ENCODE results near the gene CDH16. TPM values are rescaled to one million over a fixed set of nuclear protein-coding genes. Genes with fewer than 3 reads are reported as not detected.

Gene CDH16
- total RNA-seq, 4 donors from 2014 or later: not detected

DNA sequence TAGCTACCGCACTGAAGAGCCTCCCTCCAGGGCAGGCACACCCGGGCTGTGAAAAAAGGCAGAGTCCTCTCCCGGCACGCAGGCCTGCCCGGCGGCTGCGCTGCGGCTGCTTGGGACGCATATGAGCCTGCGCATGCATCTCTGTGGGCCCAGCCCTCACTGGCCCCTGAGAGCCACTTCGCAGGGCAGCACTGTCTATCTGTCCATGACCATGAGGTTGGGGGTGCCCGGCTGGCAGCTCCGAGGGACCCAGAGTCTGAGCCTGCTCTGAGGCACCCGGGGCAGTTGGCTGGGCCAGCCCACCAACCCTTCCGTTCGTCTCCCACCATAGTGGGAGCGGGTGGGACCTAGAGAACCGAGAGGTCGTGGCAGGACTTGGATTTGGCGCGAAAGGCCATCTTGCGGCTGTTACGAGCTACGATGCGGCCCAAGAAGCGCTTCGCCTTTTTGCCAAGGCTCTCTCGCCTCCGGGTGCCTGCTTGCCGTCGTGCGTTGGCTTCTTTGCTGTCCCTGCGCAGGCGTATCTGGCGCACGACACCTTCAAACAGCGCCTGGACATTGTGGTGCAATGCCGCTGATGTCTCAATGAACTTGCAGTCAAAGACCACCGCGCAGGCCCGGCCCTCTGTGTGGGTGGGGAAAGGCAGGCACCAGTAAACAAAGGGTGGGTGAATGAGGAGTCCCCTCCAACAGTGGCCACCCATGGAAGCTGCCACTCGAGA, 3.2 kb upstream of the CDH16 start:
- WGBS, 2 donors (ENCODE audit: low coverage in 1 of 2): 73% methylated on average over 4 of the region's 42 CpGs; no CpG with 5 or more reads in 1 of the 2 donors
- H3K27me3 ChIP-seq: peaks cover 3% of the 10 kb centered on the region
- peaks cover 0 to 8% of the 10 kb centered on the region in 2 donors for H3K36me3 ChIP-seq
- no peak overlapping the region for H3K4me3 ChIP-seq
- H3K27ac ChIP-seq: peak overlapping the region; percentile 48 to 92 (median 84)
- peaks cover 2 to 84% (median 29%) of the 10 kb centered on the region in 3 donors for H3K4me1 ChIP-seq
- no peaks in the 10 kb centered on the region for H3K9me3 ChIP-seq
- TF ChIP-seq POLR2A (IDR thresholded peaks at IDR 0.05) (no peak), POLR2AphosphoS5 (IDR thresholded peaks at IDR 0.05) (no peak), EP300 (IDR thresholded peaks at IDR 0.05) (no peak)
- TF ChIP-seq, protein P1, sequence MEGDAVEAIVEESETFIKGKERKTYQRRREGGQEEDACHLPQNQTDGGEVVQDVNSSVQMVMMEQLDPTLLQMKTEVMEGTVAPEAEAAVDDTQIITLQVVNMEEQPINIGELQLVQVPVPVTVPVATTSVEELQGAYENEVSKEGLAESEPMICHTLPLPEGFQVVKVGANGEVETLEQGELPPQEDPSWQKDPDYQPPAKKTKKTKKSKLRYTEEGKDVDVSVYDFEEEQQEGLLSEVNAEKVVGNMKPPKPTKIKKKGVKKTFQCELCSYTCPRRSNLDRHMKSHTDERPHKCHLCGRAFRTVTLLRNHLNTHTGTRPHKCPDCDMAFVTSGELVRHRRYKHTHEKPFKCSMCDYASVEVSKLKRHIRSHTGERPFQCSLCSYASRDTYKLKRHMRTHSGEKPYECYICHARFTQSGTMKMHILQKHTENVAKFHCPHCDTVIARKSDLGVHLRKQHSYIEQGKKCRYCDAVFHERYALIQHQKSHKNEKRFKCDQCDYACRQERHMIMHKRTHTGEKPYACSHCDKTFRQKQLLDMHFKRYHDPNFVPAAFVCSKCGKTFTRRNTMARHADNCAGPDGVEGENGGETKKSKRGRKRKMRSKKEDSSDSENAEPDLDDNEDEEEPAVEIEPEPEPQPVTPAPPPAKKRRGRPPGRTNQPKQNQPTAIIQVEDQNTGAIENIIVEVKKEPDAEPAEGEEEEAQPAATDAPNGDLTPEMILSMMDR (IDR thresholded peaks at IDR 0.05): no peak
- no peak for ATAC-seq

DNA sequence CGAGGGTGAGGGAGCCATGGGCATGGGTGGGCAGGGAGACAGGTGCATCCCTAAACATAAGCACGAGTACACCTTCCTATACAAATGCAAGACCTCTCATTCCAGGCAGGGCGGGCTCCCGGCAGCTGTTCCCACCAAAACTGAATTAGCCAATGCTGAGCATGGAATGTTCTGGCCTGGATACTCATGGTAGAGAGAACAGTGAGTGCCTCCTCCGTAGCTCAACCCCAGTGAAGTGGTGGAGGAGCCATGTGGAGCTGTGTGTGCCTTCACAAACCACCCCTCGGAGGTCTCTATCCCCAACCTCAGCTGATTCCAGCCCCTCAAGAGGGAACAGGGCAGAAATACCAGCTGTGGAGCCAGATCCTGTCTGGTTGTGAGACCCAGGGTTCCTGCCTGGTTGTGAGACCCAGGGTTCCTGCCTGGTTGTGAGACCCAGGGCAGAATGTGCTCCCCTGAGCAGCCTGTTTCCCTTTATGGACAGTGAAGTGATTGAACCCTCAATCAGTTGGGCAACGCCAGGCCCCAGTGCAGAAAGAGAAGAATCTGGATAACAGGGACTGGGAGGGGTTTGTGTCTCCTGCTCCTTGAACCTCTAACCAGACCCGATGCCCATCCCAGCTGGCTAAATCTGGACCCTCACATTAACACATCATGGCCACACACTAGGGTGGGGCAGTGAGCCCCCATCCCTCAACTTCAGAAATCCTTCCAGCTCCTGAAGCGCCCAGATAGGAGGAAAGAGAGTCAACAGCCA, 2.4 kb upstream of the CDH16 start:
- Histone ChIP-seq H3K27ac (peak overlapping the region; percentile 48 to 92 (median 84)), H3K27me3 (peaks cover 3% of the 10 kb centered on the region), H3K9me3 (no peaks in the 10 kb centered on the region), H3K36me3 (peaks cover 0 to 8% of the 10 kb centered on the region in 2 donors), H3K4me3 (no peak overlapping the region), H3K4me1 (peaks cover 2 to 76% (median 25%) of the 10 kb centered on the region in 3 donors)
- ATAC-seq: peak; percentile 33
- TF ChIP-seq, protein P1 (IDR thresholded peaks at IDR 0.05): no peak
- no peak for TF ChIP-seq POLR2A (IDR thresholded peaks at IDR 0.05)
- TF ChIP-seq POLR2AphosphoS5 (IDR thresholded peaks at IDR 0.05): no peak
- TF ChIP-seq EP300 (IDR thresholded peaks at IDR 0.05): no peak
- WGBS, 2 donors (ENCODE audit: low coverage in 1 of 2): 80 to 82% methylated on average over 2 to 4 of the region's 9 CpGs

DNA sequence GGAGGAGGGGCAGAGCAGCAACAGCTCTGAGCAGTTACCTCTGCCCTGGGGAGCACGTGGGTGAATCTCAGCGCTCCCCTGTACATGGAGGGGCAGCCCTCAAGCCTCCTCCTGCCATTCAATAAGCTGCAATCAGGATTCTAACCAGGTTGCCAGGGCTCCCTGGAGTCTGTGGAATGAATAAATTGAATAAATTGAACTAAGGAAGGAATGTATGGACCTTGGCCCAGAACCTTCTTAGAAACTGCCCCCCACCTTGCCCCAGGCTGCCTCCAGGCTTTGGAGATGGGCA, 1.6 kb upstream of the CDH16 start:
- Histone ChIP-seq H3K27ac (peak overlapping the region in 3 of 4 donors; percentile 81 to 92 (median 87)), H3K4me1 (peaks cover 2 to 67% (median 20%) of the 10 kb centered on the region in 3 donors)
- ATAC-seq: no peak

DNA sequence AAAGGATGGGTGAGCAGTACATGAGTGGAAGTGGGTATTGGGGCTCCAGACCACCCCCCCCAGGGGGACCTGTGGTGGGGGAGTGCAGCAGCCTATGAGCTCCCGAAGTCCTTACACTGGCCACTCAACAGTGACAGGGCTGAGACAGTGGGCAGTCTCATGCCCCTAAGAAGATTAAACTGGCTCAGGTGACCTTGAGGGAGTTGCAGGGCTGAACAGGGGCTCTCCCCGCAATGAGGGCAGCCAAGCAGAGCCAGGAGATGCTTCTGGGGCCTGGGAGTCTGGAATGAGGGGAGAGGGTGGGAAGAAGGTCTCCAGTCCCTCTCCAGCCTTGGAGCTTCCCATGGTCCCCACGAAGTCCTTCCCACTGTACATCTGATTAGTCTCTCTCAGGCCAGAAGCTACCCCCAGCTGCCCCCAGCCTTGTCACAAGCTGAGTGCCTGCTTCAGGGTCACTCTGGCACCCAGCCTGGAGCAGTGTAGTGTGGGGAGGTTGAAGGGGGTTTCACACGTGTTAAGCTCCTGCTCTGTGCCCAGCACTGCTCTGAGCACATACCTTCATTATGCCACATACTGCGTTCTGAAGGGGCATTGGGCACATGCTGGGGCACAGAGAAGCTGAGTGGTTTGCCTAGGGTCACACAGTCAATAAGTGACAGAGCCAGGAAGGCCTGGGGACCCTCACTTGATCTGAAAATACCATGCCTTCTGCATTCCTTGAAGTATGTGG, 1.0 kb upstream of the CDH16 start:
- TF ChIP-seq, protein P1 (IDR thresholded peaks at IDR 0.05): no peak
- TF ChIP-seq EP300 (IDR thresholded peaks at IDR 0.05): no peak
- TF ChIP-seq POLR2A (IDR thresholded peaks at IDR 0.05): no peak
- TF ChIP-seq POLR2AphosphoS5 (IDR thresholded peaks at IDR 0.05): no peak
- H3K36me3 ChIP-seq: peaks cover 0 to 8% of the 10 kb centered on the region in 2 donors
- peaks cover 2 to 62% (median 20%) of the 10 kb centered on the region in 3 donors for H3K4me1 ChIP-seq
- no peak for ATAC-seq
- WGBS, 2 donors (ENCODE audit: low coverage in 1 of 2): 60% methylated on average over 2 of the region's 5 CpGs; no CpG with 5 or more reads in 1 of the 2 donors
- peak overlapping the region in 3 of 4 donors; percentile 81 to 92 (median 87) for H3K27ac ChIP-seq
- H3K9me3 ChIP-seq: no peaks in the 10 kb centered on the region
- H3K4me3 ChIP-seq: no peak overlapping the region
- H3K27me3 ChIP-seq: peaks cover 3% of the 10 kb centered on the region

More for the DNA sequence above, 1.6 kb upstream of the CDH16 start:
- Histone ChIP-seq H3K9me3 (no peaks in the 10 kb centered on the region), H3K27me3 (peaks cover 3% of the 10 kb centered on the region), H3K36me3 (peaks cover 0 to 8% of the 10 kb centered on the region in 2 donors), H3K4me3 (no peak overlapping the region)
- 0 to 40% methylated on average over 1 of the region's 2 CpGs for WGBS, 2 donors (ENCODE audit: low coverage in 1 of 2)
- TF ChIP-seq, protein P1 (IDR thresholded peaks at IDR 0.05): no peak
- TF ChIP-seq POLR2A (IDR thresholded peaks at IDR 0.05): no peak
- no peak for TF ChIP-seq POLR2AphosphoS5 (IDR thresholded peaks at IDR 0.05)
- no peak for TF ChIP-seq EP300 (IDR thresholded peaks at IDR 0.05)

Measured in gastroesophageal sphincter (tissue), 4 donors.